Kidney (tissue), 14 donors: ENCODE data around the gene ABCB8. TPM values are rescaled to one million over a fixed set of nuclear protein-coding genes. Genes with fewer than 3 reads are reported as not detected.
"Not testable (repeated sequence)": the region's sequence is repeated elsewhere in the genome, so short reads cannot be mapped to it uniquely, and the experiment has no call there.

Source experiments
- DNase-seq, 5 donors: peaks; one replicate each; pipeline ENCODE4 v3.0.0-alpha.2; 2013 to 2020
- FAIRE-seq: peaks from 2 replicates; lab custom pipeline; 2012; peaks lifted over from hg19 to GRCh38; lab: Jason Lieb, UNC
- H3K27ac ChIP-seq, 2 donors: one replicate each; pipeline ENCODE4 v1.7.0; 2013; ENCODE audit warnings: low read depth in 2 of 2, low read length in 2 of 2, inconsistent platforms in 1 of 2
- H3K27me3 ChIP-seq: one replicate; pipeline ENCODE4 v1.7.1; 2013; ENCODE audit warnings: low read length, inconsistent platforms; ENCODE audit not compliant: control insufficient read depth, insufficient read depth
- H3K36me3 ChIP-seq, 3 donors: one replicate each; pipeline versions ENCODE4 v1.7.0 to v1.7.1; 2013; ENCODE audit warnings: low read length in 3 of 3, control low read depth in 1 of 3, inconsistent platforms in 1 of 3; ENCODE audit not compliant: insufficient read depth in 3 of 3, control insufficient read depth in 2 of 3
- H3K4me1 ChIP-seq, 3 donors: one replicate each; pipeline versions ENCODE4 v1.7.0 to v1.7.1; 2013; ENCODE audit warnings: low read length in 3 of 3, inconsistent platforms in 1 of 3, low read depth in 1 of 3; ENCODE audit not compliant: control insufficient read depth in 2 of 3, insufficient read depth in 2 of 3
- H3K4me3 ChIP-seq, 3 donors: one replicate each; pipeline versions ENCODE4 v1.7.0 to v1.8.1; 2013; ENCODE audit warnings: low read length in 3 of 3, control low read depth in 1 of 3, inconsistent platforms in 1 of 3
- H3K9ac ChIP-seq, 3 donors: one replicate each; pipeline versions ENCODE4 v1.7.0 to v1.7.1; 2013; ENCODE audit warnings: low read length in 3 of 3, control low read depth in 1 of 3, inconsistent platforms in 1 of 3
- H3K9me3 ChIP-seq, 3 donors: one replicate each; pipeline versions ENCODE4 v1.7.0 to v1.7.1; 2013; ENCODE audit warnings: low read length in 3 of 3, control low read depth in 1 of 3, inconsistent platforms in 1 of 3; ENCODE audit not compliant: control insufficient read depth in 2 of 3, insufficient read depth in 1 of 3
- CTCF ChIP-seq: IDR thresholded peaks from 3 replicates; pipeline ENCODE4 v1.5.1; 2012; ENCODE audit warnings: mild to moderate bottlenecking, moderate library complexity, borderline replicate concordance; ENCODE audit not compliant: insufficient read depth; ENCODE audit errors: extremely low read depth
- intact Hi-C: fragments of 100-400 bp; cut with DNase I; formaldehyde crosslinking; loops from one replicate; pipeline ENCODE4 v1.11.1; 2022
- polyA plus RNA-seq: library from polyadenylated mRNA; stranded (reverse); fragments of 350-450 nt; fragmentation: Illumina TruSeq; extraction: RNeasy Lipid Tissue Mini Kit (QIAGEN cat#74804); gene quantifications from one replicate; pipeline ENCODE4 v1.2.3, GENCODE V29; 2014; ENCODE audit warnings: low read depth, low replicate concordance; ENCODE audit not compliant: insufficient read depth
- total RNA-seq: library from RNA; stranded (reverse); fragmentation: NEBNext Ultra II Directional; extraction: Animal tissue kit (Norgen Biotek cat#: 25700); gene quantifications from one replicate; pipeline ENCODE4 v1.2.1, GENCODE V29; 2021
- donor health status: control.
- donor health status: control.
- donor health status: control.
- donor health status: control.
- donor health status: control.
- donor health status: DM: yes; HTN: yes; CAD: no.
- donor health status: Normal renal cell carcinoma (clear cell type).

The ABCB8 gene
- total and polyA plus RNA-seq, 2 donors from 2014 or later, result 34.3 to 36.0 TPM

- no peak overlapping the region for H3K9ac ChIP-seq
- H3K27ac ChIP-seq, result no peak overlapping the region
- intact Hi-C loops, result no loop called here
- H3K4me3 ChIP-seq, result no peak overlapping the region
- TF ChIP-seq CTCF, result no peak
- no peaks in the 10 kb centered on the region for H3K9me3 ChIP-seq
- peaks cover 0 to 9% (median 0%) of the 10 kb centered on the region in 3 donors for H3K4me1 ChIP-seq
- FAIRE-seq (no peak), DNase-seq (no peak)
- H3K27me3 ChIP-seq, result no peaks in the 10 kb centered on the region
- peaks cover 2 to 3% (median 2%) of the 10 kb centered on the region in 3 donors for H3K36me3 ChIP-seq
These were observed 12.5 kb downstream of the ABCB8 start for GRCh38 chr7:151040616-151041375.

- H3K4me1 ChIP-seq, DNase-seq, H3K9ac ChIP-seq, H3K36me3 ChIP-seq, H3K27ac ChIP-seq, H3K9me3 ChIP-seq, H3K4me3 ChIP-seq, FAIRE-seq, intact Hi-C loops, H3K27me3 ChIP-seq: not testable (repeated sequence)
These were observed 15.2 kb downstream of the ABCB8 start for GRCh38 chr7:151043449-151043848.

- no peak for FAIRE-seq
- no peaks in the 10 kb centered on the region for H3K27me3 ChIP-seq
- H3K9me3 ChIP-seq, result no peaks in the 10 kb centered on the region
- no peak for TF ChIP-seq CTCF
- intact Hi-C loops, result no loop called here
- H3K27ac ChIP-seq, result no peak overlapping the region
- H3K4me1 ChIP-seq, result peaks cover 0 to 4% (median 0%) of the 10 kb centered on the region in 3 donors
- peak in 1 of 5 donors; percentile 75 for DNase-seq
- no peak overlapping the region for H3K4me3 ChIP-seq
- H3K36me3 ChIP-seq, result peaks cover 0 to 3% (median 0%) of the 10 kb centered on the region in 3 donors
- H3K9ac ChIP-seq, result no peak overlapping the region
These were observed 15.7 kb downstream of the ABCB8 start for GRCh38 chr7:151043959-151044358.

- Histone ChIP-seq H3K4me1 (no peaks in the 10 kb centered on the region), H3K27me3 (no peaks in the 10 kb centered on the region), H3K9ac (no peak overlapping the region), H3K4me3 (no peak overlapping the region), H3K27ac (no peak overlapping the region), H3K9me3 (no peaks in the 10 kb centered on the region), H3K36me3 (peaks cover 0 to 3% (median 0%) of the 10 kb centered on the region in 3 donors)
- no peak for TF ChIP-seq CTCF
- intact Hi-C loops, result no loop called here
- peak in 1 of 5 donors; percentile 69 for DNase-seq
- FAIRE-seq, result no peak
These were observed 17.0 kb downstream of the ABCB8 start for GRCh38 chr7:151045262-151045661.
